H9 (cell line): ENCODE measurements around the gene SLC39A1. TPM values are rescaled to one million over a fixed set of nuclear protein-coding genes. Genes with fewer than 3 reads are reported as not detected.
A peak's percentile ranks its signal among the peaks of the same experiment; 100 is the strongest.

Source experiments
- DNase-seq: peaks from one replicate; pipeline ENCODE4 v3.0.0-alpha.2; 2017
- H2AFZ ChIP-seq: one replicate; pipeline ENCODE4 v1.6.1; 2013; ENCODE audit warnings: mild to moderate bottlenecking, low read length, control low read depth, moderate library complexity
- H2AK5ac ChIP-seq: 2 replicates; pipeline ENCODE4 v1.6.1; 2013; ENCODE audit warnings: low read length, control low read depth, mixed read lengths; ENCODE audit not compliant: insufficient read length
- H2BK120ac ChIP-seq: one replicate; pipeline ENCODE4 v1.6.1; 2013; ENCODE audit warnings: low read depth, mild to moderate bottlenecking, low read length, control low read depth, inconsistent platforms; ENCODE audit not compliant: poor library complexity, severe bottlenecking
- H2BK12ac ChIP-seq: 2 replicates; pipeline ENCODE4 v1.6.1; 2013; ENCODE audit warnings: low read length, control low read depth, mixed read lengths, low read depth; ENCODE audit not compliant: insufficient read length
- H2BK15ac ChIP-seq: 2 replicates; pipeline ENCODE4 v1.6.1; 2013; ENCODE audit warnings: low read depth, low read length, control low read depth
- H2BK20ac ChIP-seq: one replicate; pipeline ENCODE4 v1.6.1; 2013; ENCODE audit warnings: low read depth, mild to moderate bottlenecking, low read length, control low read depth, inconsistent platforms; ENCODE audit not compliant: poor library complexity, severe bottlenecking
- H2BK5ac ChIP-seq: 2 replicates; pipeline ENCODE4 v1.6.1; 2013; ENCODE audit warnings: low read length, control low read depth, mixed read lengths; ENCODE audit not compliant: insufficient read length
- H3K14ac ChIP-seq: 2 replicates; pipeline ENCODE4 v1.6.1; 2013; ENCODE audit warnings: low read length, control low read depth; ENCODE audit not compliant: insufficient read depth
- H3K18ac ChIP-seq: 2 replicates; pipeline ENCODE4 v1.6.1; 2013; ENCODE audit warnings: low read depth, mild to moderate bottlenecking, mixed read lengths, low read length, control low read depth; ENCODE audit not compliant: insufficient read length
- H3K23ac ChIP-seq: 2 replicates; pipeline ENCODE4 v1.6.1; 2013; ENCODE audit warnings: low read length, control low read depth, mixed read lengths, low read depth; ENCODE audit not compliant: insufficient read length
- H3K23me2 ChIP-seq: 2 replicates; pipeline ENCODE4 v1.6.1; 2013; ENCODE audit warnings: low read depth, mild to moderate bottlenecking, mixed read lengths, low read length, control low read depth; ENCODE audit not compliant: insufficient read length, poor library complexity, severe bottlenecking
- H3K27ac ChIP-seq: 2 replicates; pipeline ENCODE4 v1.5.1; 2013; ENCODE audit warnings: low read length, control low read depth, mixed read lengths, low read depth; ENCODE audit not compliant: insufficient read length
- H3K27me3 ChIP-seq: 2 replicates; pipeline ENCODE4 v1.6.1; 2013; ENCODE audit warnings: low read length, control low read depth, inconsistent platforms; ENCODE audit not compliant: insufficient read depth
- H3K4ac ChIP-seq: 2 replicates; pipeline ENCODE4 v1.6.1; 2013; ENCODE audit warnings: low read depth, mild to moderate bottlenecking, control low read depth, inconsistent platforms, low read length, moderate library complexity
- H3K4me1 ChIP-seq: 2 replicates; pipeline ENCODE4 v1.6.1; 2013; ENCODE audit warnings: low read length, control low read depth, inconsistent platforms; ENCODE audit not compliant: insufficient read depth
- H3K4me2 ChIP-seq: 2 replicates; pipeline ENCODE4 v1.6.1; 2013; ENCODE audit warnings: low read length, control low read depth, mixed read lengths; ENCODE audit not compliant: insufficient read length, insufficient read depth
- H3K56ac ChIP-seq: 2 replicates; pipeline ENCODE4 v1.6.1; 2013; ENCODE audit warnings: low read depth, mild to moderate bottlenecking, mixed read lengths, low read length, control low read depth; ENCODE audit not compliant: insufficient read length
- H3K79me1 ChIP-seq: 2 replicates; pipeline ENCODE4 v1.6.1; 2013; ENCODE audit warnings: low read depth, mild to moderate bottlenecking, moderate library complexity, low read length, control low read depth, inconsistent platforms; ENCODE audit not compliant: insufficient read depth, poor library complexity, severe bottlenecking
- H3K79me2 ChIP-seq: 2 replicates; pipeline ENCODE4 v1.6.1; 2013; ENCODE audit warnings: low read length, control low read depth, inconsistent platforms; ENCODE audit not compliant: insufficient read depth
- H3K9ac ChIP-seq: 2 replicates; pipeline ENCODE4 v1.6.1; 2013; ENCODE audit warnings: low read length, control low read depth, mixed read lengths; ENCODE audit not compliant: insufficient read length; ENCODE audit errors: extremely low read depth
- H3K9me3 ChIP-seq: one replicate; pipeline ENCODE4 v1.6.1; 2013; ENCODE audit warnings: low read depth, low read length, inconsistent platforms; ENCODE audit not compliant: control insufficient read depth
- H3T11ph ChIP-seq: one replicate; pipeline ENCODE4 v1.6.1; 2013; ENCODE audit warnings: mild to moderate bottlenecking, low read length, control low read depth, inconsistent platforms
- H4K20me1 ChIP-seq: one replicate; pipeline ENCODE4 v1.6.1; 2013; ENCODE audit not compliant: control insufficient read depth, insufficient read length, insufficient read depth
- H4K5ac ChIP-seq: 2 replicates; pipeline ENCODE4 v1.6.1; 2013; ENCODE audit warnings: low read depth, mild to moderate bottlenecking, mixed read lengths, low read length, control low read depth; ENCODE audit not compliant: insufficient read length
- H4K8ac ChIP-seq: replicated peaks from 2 replicates; pipeline ENCODE4 v1.6.1; 2013; ENCODE audit warnings: low read length, control low read depth, mixed read lengths, low read depth; ENCODE audit not compliant: insufficient read length
- H4K91ac ChIP-seq: 2 replicates; pipeline ENCODE4 v1.6.1; 2013; ENCODE audit warnings: low read depth, mild to moderate bottlenecking, moderate library complexity, mixed read lengths, low read length, control low read depth; ENCODE audit not compliant: insufficient read length
- H3K27ac Mint-ChIP-seq, 3 experiments: 2 replicates in 2 of 3; 3 replicates in 1 of 3; pipeline ENCODE4 v1.8.0; 2020 to 2021; ENCODE audit warnings: mixed read lengths in 3 of 3, mild to moderate bottlenecking in 1 of 3, moderate library complexity in 1 of 3
- H3K27me3 Mint-ChIP-seq: 2 replicates; pipeline ENCODE4 v1.8.0; 2021; ENCODE audit warnings: low read depth, mild to moderate bottlenecking, moderate library complexity, mixed read lengths
- H3K36me3 Mint-ChIP-seq, 3 experiments: 2 replicates in 2 of 3; 3 replicates in 1 of 3; pipeline ENCODE4 v1.8.0; 2020 to 2021; ENCODE audit warnings: low read depth in 3 of 3, mixed read lengths in 3 of 3; ENCODE audit not compliant: insufficient read depth in 1 of 3
- H3K4me1 Mint-ChIP-seq, 2 experiments: 2 replicates each; pipeline ENCODE4 v1.8.0; 2020; ENCODE audit warnings: mixed read lengths in 2 of 2
- H3K4me3 Mint-ChIP-seq, 2 experiments: 2 replicates in 1 of 2; 3 replicates in 1 of 2; pipeline ENCODE4 v1.8.0; 2020 to 2021; ENCODE audit warnings: mild to moderate bottlenecking in 2 of 2, mixed read lengths in 2 of 2, moderate library complexity in 1 of 2
- H3K9me3 Mint-ChIP-seq, 2 experiments: 2 replicates in 1 of 2; 3 replicates in 1 of 2; pipeline ENCODE4 v1.8.0; 2020; ENCODE audit warnings: mild to moderate bottlenecking in 2 of 2, mixed read lengths in 2 of 2, moderate library complexity in 1 of 2
- WGBS: extraction: QIAGEN DNeasy Blood & Tissue Kit; methylation state at CpG from one replicate; pipeline ENCODE4 v1.1.7; 2013; ENCODE audit warnings: missing lambda C conversion rate, low lambda C conversion rate, mixed read lengths; ENCODE audit not compliant: insufficient read length; ENCODE audit errors: extremely low coverage; 5-methylcytosine and 5-hydroxymethylcytosine counted together
- total RNA-seq: library from RNA; stranded (reverse); gene quantifications from 2 replicates; pipeline ENCODE4 v1.2.1, GENCODE V29; 2021
- TF ChIP-seq, protein P1 (sequence below): fragments of 200-600 bp; sonication (generic); conservative IDR thresholded peaks from 3 replicates; pipeline ENCODE4 v1.8.0; 2021; ENCODE audit warnings: antibody characterized with exemption, mild to moderate bottlenecking

Gene SLC39A1
- total RNA-seq, 1 experiment from 2014 or later = 161 TPM

- no peak for DNase-seq
- H3K27ac ChIP-seq = no peak overlapping the region
- H2AFZ ChIP-seq = no peak overlapping the region
- H3K18ac ChIP-seq = no peak overlapping the region
- no peaks in the 10 kb centered on the region for H3K4me1 ChIP-seq
- peaks cover under 1% of the 10 kb centered on the region for H3K23me2 ChIP-seq
- TF ChIP-seq, protein P1, sequence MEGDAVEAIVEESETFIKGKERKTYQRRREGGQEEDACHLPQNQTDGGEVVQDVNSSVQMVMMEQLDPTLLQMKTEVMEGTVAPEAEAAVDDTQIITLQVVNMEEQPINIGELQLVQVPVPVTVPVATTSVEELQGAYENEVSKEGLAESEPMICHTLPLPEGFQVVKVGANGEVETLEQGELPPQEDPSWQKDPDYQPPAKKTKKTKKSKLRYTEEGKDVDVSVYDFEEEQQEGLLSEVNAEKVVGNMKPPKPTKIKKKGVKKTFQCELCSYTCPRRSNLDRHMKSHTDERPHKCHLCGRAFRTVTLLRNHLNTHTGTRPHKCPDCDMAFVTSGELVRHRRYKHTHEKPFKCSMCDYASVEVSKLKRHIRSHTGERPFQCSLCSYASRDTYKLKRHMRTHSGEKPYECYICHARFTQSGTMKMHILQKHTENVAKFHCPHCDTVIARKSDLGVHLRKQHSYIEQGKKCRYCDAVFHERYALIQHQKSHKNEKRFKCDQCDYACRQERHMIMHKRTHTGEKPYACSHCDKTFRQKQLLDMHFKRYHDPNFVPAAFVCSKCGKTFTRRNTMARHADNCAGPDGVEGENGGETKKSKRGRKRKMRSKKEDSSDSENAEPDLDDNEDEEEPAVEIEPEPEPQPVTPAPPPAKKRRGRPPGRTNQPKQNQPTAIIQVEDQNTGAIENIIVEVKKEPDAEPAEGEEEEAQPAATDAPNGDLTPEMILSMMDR = no peak
- H3K27me3 ChIP-seq = no peaks in the 10 kb centered on the region
- H3K27ac Mint-ChIP-seq = peak overlapping the region in 1 of 3 experiments; percentile 83; a peak in 2 of 7 replicates
- no peak overlapping the region for H3K14ac ChIP-seq
- H3K27me3 Mint-ChIP-seq = no peaks in the 10 kb centered on the region
- peaks cover under 1% of the 10 kb centered on the region in 2 experiments for H3K4me1 Mint-ChIP-seq
- no peak overlapping the region for H3K4ac ChIP-seq
- no peaks in the 10 kb centered on the region for H3K9me3 Mint-ChIP-seq
- no peak overlapping the region for H3K23ac ChIP-seq
- H3T11ph ChIP-seq = no peak overlapping the region
- no peaks in the 10 kb centered on the region for H3K79me1 ChIP-seq
- no peaks in the 10 kb centered on the region for H4K20me1 ChIP-seq
- H3K4me3 Mint-ChIP-seq = no peak overlapping the region
- H2BK12ac ChIP-seq = no peak overlapping the region
- H2BK5ac ChIP-seq = no peak overlapping the region
- no peak overlapping the region for H2BK120ac ChIP-seq
- no peak overlapping the region for H3K9ac ChIP-seq
- H3K79me2 ChIP-seq = no peaks in the 10 kb centered on the region
- H4K5ac ChIP-seq = no peak overlapping the region
- H4K91ac ChIP-seq = no peak overlapping the region
- H3K4me2 ChIP-seq = no peak overlapping the region
- H3K56ac ChIP-seq = no peak overlapping the region
- H4K8ac ChIP-seq = no peak overlapping the region
- no peak overlapping the region for H2BK20ac ChIP-seq
- H3K36me3 Mint-ChIP-seq = peaks cover 11 to 33% (median 23%) of the 10 kb centered on the region in 3 experiments; a peak in 6 of 7 replicates
- no CpG with 5 or more reads among the region's 4 CpGs for WGBS
- no peaks in the 10 kb centered on the region for H3K9me3 ChIP-seq
- H2BK15ac ChIP-seq = no peak overlapping the region
- H2AK5ac ChIP-seq = no peak overlapping the region
These were observed 34.5 kb downstream of the SLC39A1 start for GRCh38 chr1:153928791-153929341.
